GM21515 (cell line): Measurements from ENCODE around the gene AQP11.

ENCODE experiments used
- ATAC-seq: cut with Tn5 transposase; IDR thresholded peaks from one replicate; pipeline ENCODE4 v1.9.1; 2021; ENCODE audit not compliant: unreplicated experiment

Gene AQP11

GRCh38 chr11:77656362-77656761, 66.6 kb downstream of the AQP11 start:
- no peak for ATAC-seq

DNA sequence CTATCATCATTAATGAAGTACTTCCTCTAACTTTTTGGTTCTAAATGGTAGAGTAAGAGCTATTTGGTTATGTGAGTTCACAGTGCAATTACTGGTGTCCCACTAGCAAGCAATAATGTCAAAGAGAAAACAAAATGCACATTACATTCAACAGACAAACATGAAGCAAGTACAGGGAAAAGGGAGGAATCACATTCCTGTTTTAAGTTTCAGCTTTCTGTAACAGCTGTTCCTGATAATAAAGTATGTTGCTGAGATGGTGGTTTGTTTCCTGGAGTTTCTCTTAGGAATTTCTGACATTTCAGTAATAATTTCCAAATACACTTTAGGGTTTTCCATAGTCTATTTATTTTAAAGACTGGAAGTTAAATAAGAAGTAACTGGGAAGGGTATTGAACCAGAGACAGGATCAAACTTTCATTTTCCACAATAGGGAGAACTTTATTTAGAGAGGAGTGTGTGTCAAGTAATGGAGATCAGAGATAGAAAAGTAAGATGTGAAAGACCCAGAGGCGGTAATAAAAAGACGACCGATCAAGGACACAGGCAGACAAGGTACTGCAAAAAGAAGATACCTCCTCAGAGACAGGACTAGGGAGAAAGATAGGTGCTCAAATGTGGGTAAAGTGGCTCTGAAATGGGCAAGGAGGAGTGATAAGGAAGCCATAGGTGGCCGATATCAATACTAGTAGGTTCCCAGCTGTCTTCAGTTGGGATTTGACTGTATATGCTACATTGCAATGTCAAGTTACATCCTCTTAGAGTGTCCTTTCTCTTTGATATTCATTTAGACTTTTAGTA, 68.7 kb downstream of the AQP11 start:
- ATAC-seq, result no peak
